HS-27A (cell line): ENCODE results near the gene SLC35E4.
"Not testable (repeated sequence)": the region's sequence is repeated elsewhere in the genome, so short reads cannot be mapped to it uniquely, and the experiment has no call there.

Experiments used
- DNase-seq: peaks from one replicate; pipeline ENCODE4 v3.0.0-alpha.2; 2012; ENCODE audit warnings: low read depth, missing footprints

Gene SLC35E4

GRCh38 chr22:30652852-30653251 is 17.3 kb downstream of the SLC35E4 start:
- no peak for DNase-seq

- no peak for DNase-seq
These were observed 18.8 kb downstream of the SLC35E4 start for GRCh38 chr22:30654361-30654760.

- no peak for DNase-seq
These were observed 20.0 kb downstream of the SLC35E4 start for GRCh38 chr22:30655532-30655931.

- DNase-seq: no peak
These were observed 26.5 kb downstream of the SLC35E4 start for GRCh38 chr22:30662040-30662439.

- no peak for DNase-seq
These were observed 29.2 kb downstream of the SLC35E4 start for GRCh38 chr22:30664798-30665197.

- DNase-seq: no peak
These were observed 29.7 kb downstream of the SLC35E4 start for GRCh38 chr22:30665266-30665665.

- DNase-seq: no peak
These were observed 30.2 kb downstream of the SLC35E4 start for GRCh38 chr22:30665786-30666185.

GRCh38 chr22:30667107-30667493 is 31.5 kb downstream of the SLC35E4 start:
- DNase-seq: no peak

GRCh38 chr22:30667494-30668385 is 32.2 kb downstream of the SLC35E4 start, which contains the start of gene DUSP18:
TSS of gene DUSP18 (minus strand) at chr22:30667875. CDS start at chr22:30664003, 3,872 bp downstream.
- DNase-seq: peak; percentile 69

GRCh38 chr22:30668386-30668710 is 32.8 kb downstream of the SLC35E4 start:
- no peak for DNase-seq

- no peak for DNase-seq
These were observed 35.5 kb downstream of the SLC35E4 start for GRCh38 chr22:30671071-30671470.

- DNase-seq: no peak
These were observed 37.6 kb downstream of the SLC35E4 start for GRCh38 chr22:30673136-30673535.

GRCh38 chr22:30674482-30674881 is 38.9 kb downstream of the SLC35E4 start:
- no peak for DNase-seq

GRCh38 chr22:30675436-30675835 is 39.9 kb downstream of the SLC35E4 start:
- DNase-seq: no peak

GRCh38 chr22:30676565-30676964 is 41.0 kb downstream of the SLC35E4 start:
- not testable (repeated sequence) for DNase-seq

- not testable (repeated sequence) for DNase-seq
These were observed 44.5 kb downstream of the SLC35E4 start for GRCh38 chr22:30679895-30680690.

GRCh38 chr22:30680991-30681770 is 45.6 kb downstream of the SLC35E4 start:
- DNase-seq: no peak

GRCh38 chr22:30681831-30682230 is 46.2 kb downstream of the SLC35E4 start:
- no peak for DNase-seq

GRCh38 chr22:30685178-30685577 is 49.6 kb downstream of the SLC35E4 start:
- DNase-seq: no peak

- DNase-seq: no peak
These were observed 51.8 kb downstream of the SLC35E4 start for GRCh38 chr22:30687358-30687757.

- DNase-seq: no peak
These were observed 54.0 kb downstream of the SLC35E4 start for GRCh38 chr22:30689622-30690021.

GRCh38 chr22:30691204-30691603 is 55.6 kb downstream of the SLC35E4 start:
- DNase-seq: no peak
